T-helper 2 cell (primary cell): ENCODE results near the gene MUC5AC.
"Not testable (repeated sequence)": the region's sequence is repeated elsewhere in the genome, so short reads cannot be mapped to it uniquely, and the experiment has no call there.

Source experiments
- DNase-seq, 5 experiments: peaks; one replicate each; pipeline versions ENCODE4 v3.0.0 to v3.0.0-alpha.2; 2012 to 2022

The MUC5AC gene

GRCh38 chr11:1149545-1149944, 8.2 kb upstream of the MUC5AC start:
- no peak for DNase-seq

- DNase-seq = no peak
Observed at GRCh38 chr11:1150116-1150515, 7.6 kb upstream of the MUC5AC start.

GRCh38 chr11:1150769-1151365, 6.9 kb upstream of the MUC5AC start:
- DNase-seq = no peak

- DNase-seq = no peak
Observed at GRCh38 chr11:1151366-1152315, 6.1 kb upstream of the MUC5AC start.

DNA sequence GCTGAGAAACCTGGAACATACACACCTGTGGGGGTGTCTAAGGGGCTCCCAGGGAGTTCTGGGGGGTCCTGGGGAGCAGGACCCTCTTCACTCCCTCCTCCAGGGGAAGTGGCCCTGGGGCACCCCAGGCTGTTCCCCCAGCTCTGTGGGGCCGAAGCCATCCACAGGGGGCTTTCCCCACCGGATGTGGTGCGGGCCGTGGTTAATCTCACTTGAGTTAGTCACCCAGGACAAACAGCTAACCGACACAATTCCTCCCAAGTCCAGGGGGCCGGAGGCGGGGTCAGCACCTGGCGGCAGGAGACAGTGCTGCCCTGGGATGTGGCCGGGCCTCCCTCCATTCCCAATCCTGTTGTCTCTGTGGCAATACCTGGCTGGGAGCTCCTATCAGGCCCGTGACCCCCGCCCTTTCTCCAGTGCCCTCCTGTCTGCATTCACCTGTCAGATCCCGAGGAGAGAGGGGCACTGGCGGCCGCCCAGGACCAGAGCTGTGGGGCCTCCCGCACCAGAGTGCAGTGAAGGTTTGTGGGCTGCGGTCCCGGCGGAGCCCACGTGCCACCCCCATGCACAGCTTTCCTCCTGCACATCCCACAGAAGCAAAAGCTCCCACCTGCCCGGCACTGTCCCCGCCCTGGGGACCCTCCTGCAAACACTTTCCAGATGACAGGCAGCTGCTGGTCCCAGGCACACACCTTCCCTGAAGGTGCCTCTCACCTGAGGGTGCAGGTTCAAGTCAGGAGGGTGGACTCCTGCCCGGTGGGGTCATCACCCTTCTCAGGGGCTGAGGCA, 5.2 kb upstream of the MUC5AC start:
- DNase-seq = peak in 1 of 5 experiments; percentile 23

DNA sequence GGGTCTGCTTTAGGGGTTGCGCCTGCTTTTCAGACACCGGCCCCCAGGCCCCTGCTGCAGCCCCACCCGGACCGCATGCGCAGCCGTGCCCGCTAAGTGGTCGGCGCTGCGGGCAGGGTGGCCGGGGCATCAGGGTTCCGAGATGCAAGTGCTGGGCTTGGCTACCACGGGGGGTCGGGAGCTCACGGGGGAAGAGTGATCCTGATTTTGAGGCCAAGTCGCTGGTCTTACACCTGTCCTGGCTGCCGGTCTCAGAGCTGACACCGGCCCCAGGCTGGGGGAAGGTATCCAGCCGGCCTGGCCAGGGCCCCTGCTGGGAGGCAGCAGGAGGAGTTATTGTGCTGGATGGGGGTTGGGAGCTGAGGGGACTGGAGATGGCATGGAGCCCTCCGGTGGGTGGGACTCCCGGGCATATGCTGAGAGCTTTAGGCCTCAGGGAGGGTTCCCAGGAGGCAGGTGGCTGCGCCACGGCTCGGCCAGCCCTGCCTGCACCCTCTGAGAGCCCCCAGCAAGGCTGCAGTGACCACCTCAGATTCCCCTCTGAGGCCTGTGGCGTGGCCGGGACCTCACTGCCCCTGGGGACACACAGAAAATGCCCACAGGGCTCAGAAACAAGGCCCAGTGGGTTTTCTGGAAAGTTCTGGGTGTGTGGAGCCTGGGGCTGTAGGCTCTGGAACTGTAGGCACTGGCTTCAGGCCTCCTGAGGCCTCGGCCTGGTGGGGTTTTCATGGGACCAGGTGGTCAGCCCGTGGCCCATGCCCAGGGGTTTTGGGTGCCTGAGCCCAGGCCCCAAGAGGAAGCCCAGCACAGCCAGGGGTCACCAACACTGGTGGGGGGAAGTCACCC, 4.4 kb upstream of the MUC5AC start:
- DNase-seq = no peak

GRCh38 chr11:1153951-1154493, 3.7 kb upstream of the MUC5AC start:
- DNase-seq = no peak

GRCh38 chr11:1154656-1155055, 3.1 kb upstream of the MUC5AC start:
- not testable (repeated sequence) for DNase-seq

GRCh38 chr11:1155274-1155693, 2.5 kb upstream of the MUC5AC start:
- no peak for DNase-seq

DNA sequence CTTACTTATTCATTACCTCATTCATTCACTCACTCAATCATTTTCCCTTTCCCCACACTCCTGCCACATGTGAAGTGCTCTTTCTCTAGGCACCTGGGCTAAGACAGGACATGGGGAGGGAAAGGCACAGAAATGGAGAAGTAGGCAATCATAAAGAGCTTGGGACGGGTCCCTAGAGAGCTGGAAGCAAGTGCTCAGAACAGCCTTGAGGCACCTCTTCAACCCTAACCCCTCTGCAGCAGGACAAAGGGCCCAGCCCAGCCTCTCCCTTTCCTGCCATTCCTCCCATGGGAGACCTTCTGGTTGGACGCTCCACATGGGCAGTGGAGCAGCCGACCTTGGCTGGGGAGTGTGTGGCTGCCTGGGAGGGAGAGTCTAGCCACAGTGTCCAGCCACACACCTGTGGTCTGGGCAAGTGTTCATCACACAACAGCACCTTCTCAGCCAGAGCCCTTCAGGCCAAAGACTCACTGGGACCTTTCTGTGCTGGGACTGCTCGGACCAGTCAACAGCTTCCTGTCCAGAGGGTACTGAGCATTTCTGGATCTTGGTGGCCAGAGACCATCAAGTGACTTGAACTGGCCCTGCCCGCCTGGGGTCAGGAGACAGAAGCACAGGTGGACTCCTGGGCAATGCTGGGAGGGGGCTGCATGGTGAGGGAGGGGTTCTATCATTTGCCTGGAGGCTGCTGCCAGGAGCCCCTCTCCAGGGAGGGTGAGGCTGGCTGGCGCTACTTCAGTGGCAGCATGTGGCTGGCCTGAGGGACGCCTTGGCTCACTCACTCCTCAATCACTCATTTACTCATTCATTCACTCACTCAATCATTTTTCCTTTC, 1.0 kb upstream of the MUC5AC start:
- DNase-seq = no peak

DNA sequence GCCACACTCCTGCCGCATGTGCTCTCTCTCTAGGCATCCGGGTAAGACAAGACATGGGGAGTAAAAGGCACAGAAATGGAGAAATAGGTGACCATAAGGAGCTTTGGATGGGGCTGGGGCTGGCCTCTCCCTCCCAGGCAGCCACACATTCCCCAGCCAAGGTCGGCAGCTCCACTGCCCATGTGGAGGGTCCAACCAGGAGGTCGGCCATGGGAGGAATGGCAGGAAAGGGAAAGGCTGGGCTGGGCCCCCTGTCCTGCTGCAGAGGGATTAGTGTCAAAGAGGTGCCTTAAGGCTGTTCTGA, 460 bp upstream of the MUC5AC start:
- no peak for DNase-seq

- DNase-seq = no peak
Observed at GRCh38 chr11:1158681-1159487, 1.1 kb downstream of the MUC5AC start.

GRCh38 chr11:1159488-1160220, 1.9 kb downstream of the MUC5AC start:
- DNase-seq = not testable (repeated sequence)

DNA sequence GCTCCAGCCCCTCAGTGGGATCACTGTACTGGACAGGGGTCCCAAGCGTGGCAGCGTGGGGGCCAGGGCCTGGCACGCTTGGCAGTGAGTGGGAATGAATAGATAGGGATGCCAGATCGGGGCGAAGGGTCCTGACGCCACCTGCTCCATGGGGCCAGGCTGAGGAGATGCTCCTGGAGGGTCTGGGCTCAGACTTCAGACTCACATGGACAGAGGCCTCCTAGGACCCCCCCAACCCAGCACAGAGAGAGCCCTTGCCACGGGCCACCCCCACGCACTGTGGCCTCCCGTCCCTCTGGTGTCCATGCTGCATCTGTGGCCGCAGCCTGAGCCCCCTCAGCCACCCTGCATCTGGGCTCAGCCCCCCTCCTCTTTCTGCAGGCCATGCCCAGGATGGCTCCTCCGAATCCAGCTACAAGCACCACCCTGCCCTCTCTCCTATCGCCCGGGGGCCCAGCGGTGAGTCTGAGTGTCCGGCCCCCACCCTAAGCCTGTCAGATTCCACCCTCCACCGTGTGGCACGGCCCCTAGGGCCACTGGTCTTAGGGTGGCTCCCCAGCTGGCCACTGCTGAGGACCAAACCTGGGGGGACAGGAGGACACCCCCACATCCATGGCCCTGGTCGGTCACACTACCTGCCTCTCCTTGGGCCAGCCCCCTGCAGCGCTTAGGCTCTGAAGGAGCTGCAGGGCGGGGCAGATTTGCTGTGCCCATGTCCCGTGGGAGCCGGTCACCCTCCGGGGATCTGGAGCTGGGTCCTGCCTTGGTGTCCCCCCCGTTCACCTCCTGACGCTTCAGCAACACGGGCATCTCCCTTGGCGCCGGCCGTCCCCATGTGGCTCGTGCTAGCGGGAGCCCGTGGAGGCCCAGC, 2.7 kb downstream of the MUC5AC start:
- no peak for DNase-seq

GRCh38 chr11:1161410-1162137, 3.8 kb downstream of the MUC5AC start:
- no peak for DNase-seq

- DNase-seq = no peak
Observed at GRCh38 chr11:1162138-1162475, 4.4 kb downstream of the MUC5AC start.

GRCh38 chr11:1162491-1163311, 4.9 kb downstream of the MUC5AC start:
- no peak for DNase-seq
